NOMO-1 treated with DMSO at 0.1 percent for 48 hours (cell line): ENCODE data around the gene MAPRE3.
"Not testable (repeated sequence)": the region's sequence is repeated elsewhere in the genome, so short reads cannot be mapped to it uniquely, and the experiment has no call there.

Experiments used
- DNase-seq: peaks from one replicate; lab custom pipeline; 2025; ENCODE audit not compliant: unreplicated experiment; lab: John Stamatoyannopoulos, UW

MAPRE3 gene

DNA sequence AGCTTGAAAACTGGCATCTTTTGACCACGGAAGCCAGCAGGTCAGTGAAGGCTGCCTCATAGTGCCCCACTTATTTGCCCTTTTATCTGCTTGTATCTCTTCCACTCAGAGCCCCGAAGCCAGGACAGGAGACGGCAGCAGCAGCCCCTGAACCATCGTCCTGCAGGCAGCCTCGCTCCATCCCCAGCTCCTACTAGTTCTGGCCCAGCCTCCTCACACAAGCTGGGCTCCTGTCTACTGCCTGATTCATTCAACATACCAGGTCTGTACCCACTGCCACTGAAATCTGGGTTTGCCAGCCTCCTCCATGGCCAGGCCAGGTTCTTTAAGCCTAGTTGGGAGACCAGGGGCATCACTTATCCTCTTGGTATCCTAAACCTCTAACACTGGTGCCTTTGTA, 96.9 kb downstream of the MAPRE3 start:
- DNase-seq, result no peak

DNA sequence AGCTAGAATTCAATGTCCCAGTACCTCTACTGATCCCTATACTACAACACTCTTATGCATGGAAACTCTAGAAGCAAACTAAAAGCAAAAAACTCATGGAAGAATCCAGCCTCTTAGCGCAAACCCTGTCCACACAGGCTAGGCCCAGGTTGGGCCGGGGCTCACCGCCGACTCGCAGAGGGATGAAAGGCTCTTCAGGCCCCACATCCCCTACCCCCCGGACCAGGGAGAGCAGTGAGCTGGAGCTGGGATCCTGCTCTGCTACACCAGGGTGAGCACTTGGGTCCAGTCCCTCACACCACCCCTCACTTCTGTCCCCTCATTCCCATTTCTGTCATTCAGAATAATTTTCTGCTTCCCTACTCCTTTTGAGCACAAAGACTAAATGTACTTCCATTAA, 99.0 kb downstream of the MAPRE3 start:
- DNase-seq, result no peak

DNA sequence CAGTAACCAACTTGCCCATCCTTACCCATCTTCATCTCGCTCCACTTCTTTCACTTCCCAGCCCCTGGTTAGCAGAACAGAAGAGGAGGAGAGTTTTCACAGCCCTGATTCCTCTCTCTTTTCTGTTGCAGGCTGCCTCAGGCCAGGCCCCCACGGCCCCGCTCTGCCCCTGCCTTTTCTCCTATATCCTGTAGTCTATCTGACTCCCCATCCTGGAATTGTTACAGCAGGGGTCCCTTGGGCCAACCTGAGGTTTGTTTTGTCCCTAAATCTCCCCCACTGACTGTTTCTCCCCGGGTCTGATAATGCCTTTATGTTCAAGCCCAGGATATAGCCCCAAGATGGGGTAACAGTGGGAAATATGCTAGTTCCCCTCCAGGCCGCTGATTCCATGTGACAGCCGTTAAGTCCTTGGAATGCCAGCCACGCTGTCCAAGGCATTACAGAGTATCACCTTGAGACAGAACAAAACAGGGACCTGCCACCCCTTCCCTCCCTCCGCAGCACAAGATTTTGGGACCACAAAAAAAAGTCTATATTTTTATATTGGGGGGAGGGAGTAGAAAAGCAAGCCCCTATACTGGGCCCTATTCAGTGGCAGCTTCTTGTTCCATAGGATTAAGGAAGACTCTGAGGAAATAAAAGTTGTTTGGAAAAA, 99.7 kb downstream of the MAPRE3 start:
- no peak for DNase-seq

DNA sequence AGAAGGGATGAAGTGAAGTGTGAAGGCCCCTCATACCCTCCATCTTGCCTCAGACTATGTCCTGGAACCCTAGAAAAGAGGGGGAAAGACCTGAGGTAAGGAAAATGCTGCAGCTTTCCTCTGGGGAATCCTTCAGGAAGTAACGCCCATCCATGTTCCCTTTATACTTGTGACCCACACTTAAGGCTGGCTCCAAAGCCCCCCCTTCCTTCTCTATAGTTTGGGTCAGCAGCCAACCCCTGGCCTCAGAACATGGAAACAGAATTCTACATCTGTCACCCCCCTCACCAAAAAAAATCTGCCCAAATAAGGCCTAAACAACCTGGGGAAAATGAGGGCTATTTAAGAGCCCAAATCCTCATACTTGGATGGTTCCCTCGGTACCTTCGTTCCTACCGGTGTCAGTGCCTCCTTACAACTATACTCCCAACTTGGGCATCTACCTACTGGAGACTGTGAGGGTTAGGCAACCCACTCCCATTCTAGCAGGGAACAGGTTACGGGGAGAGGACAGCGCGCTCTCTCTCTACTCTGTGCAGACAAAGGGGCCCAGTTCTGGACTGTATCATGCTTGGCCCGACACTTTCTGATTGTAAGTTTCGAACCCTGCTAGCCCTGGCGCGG, 100.3 kb downstream of the MAPRE3 start:
- DNase-seq, result no peak

DNA sequence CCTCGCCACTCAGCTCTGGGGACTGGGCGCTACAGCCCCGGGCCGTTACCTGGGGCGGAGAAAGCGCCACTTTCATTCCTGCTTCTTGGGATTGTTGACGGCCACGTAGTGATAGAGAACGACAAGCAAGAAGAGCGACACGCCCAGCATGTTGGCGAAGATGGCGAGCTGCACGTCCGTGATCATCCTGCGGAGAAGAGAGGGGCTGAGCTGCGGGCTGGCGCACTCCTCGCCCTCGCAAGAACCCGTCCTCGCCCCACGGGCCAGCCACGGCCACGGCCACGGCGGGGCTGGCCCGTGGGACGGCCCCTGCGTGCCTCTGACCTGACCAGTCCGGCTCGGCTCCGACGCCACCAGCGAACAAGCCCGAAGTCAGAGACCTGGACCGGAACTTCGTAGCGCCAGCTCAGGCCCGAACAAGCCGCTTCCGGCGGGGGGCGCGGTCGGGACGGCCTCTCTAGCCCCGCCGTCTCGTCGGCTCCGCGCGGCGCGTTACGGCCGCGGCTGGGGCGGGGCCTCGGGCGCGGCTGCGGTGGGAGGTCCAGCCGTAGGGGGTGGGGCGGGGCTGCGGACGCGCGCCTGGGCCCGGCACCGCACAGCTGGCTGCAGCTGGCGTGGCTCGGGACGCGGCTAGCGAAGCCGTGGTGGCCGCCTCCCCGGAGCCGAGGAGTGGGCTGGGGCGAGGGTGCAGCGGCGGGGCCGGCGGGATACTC, 101.0 kb downstream of the MAPRE3 start, which contains the start of gene OST4:
Gene OST4, minus strand, starts transcription at position 378 of the 713 bp plus-strand sequence.
- DNase-seq, result peak; percentile 86

DNA sequence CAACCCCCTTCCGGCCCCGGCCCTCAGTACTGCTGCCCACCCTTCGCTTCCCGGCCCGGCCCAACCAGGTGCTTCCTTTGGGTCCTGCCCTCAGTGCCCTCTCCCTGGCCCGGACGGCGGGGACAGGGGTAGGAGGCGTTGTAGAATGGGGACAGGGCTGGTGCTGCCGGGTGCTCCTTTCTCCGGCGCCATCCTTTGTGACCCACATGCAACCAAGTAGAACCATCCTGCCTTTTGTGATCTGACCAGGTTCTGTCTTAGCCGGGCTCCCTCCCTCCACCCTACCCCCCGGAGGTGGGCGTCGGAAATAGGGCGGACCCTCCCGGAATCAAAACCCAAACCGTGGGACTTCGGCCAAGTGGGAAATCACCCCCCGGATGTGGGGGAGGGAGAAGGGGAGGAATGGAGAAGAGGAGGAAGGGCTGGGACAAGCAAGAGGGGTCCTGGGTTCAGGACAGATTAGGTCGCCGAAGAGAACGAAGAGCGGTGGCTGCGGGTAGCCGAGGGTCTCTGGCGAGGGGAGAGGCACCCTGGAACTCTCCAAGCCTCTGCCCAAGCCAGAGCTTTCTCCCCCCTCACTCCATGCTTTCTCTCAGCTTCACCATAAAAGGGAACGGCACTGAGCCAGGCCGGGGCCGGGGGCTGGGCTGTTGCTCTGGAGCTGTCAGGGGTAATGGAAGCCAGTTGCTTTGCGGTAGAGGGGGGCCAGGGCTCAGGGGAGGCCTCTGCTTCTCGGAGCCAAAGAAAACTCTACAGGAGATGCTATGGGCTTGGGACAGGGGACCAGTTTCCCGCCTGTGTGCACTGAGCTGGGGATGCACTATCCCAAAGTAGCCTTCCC, 101.8 kb downstream of the MAPRE3 start:
- no peak for DNase-seq

DNA sequence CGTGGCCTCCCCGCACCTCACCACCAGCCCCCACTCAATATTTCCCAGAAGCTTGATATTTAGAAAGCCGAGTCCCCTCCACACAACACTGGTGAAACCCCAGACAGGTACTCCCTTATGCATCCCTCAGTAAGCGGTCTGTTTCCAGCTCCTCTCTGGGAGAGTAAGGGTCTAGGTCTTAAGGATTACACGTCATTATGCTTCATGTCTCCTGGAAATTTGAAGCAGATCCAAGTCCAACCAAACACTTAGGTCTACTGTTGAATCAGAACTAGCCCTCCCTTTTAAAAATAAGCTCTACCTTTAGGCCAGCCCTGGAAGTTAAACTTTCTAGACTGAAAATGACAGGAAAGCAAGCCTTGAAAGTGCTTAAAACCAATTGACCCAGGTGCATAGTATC, 102.5 kb downstream of the MAPRE3 start:
- DNase-seq, result no peak

DNA sequence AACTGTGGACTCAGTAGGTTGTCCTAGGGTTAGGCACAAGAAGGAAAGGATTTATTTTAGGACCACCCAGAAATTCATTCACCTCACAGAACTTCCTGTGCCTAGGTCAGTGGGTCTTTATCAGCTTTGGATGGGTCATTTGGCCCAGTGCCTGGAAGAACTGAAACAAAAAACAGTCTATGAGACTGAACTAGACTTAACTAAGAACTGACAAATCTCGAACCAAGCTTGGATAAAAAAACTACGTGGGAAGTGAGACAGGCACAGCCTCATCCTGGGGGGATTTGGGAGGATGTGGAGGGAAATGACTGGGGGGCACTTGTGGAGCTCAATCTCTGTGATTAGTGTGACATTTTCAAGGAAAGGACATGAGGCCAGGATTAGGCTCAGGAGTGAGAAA, 103.3 kb downstream of the MAPRE3 start:
- DNase-seq, result no peak

DNA sequence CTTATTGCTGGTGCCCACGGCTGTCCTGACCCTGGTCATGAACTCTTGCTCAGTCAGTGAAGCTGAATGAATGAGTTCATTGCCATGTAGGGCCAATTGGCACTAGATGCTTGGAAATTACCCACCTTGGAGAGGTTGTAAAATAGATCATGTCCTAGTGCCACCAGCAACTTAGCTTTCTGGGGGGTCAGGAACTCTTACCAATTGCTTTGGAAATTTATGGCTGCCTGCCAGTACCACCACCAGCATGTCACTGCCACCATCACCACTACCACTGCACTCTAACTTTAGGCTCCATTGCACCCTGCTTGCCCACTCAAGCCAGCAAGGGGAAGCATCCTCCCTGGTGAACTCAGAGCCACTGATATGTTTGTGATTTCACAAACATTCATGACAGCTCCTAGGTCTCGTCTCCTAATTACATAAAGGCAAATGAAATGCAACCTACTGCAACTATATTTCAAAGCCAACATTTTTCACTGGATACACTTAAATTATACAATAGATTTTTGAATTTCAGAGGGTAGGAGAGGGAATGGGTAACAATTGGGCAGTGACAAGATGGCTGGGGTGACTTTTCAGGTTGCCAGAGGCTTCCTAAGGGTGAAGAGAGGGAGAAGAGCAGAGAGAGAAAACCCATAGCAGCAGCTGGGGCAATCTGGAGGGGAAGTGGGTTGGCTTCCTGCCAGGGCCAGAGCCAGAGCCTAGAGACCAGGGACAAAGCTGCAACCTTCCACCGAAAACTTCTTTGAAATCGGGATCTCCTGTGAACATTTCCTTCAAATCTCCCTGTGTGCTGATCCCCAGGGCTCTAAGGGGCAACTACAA, 104.5 kb downstream of the MAPRE3 start:
- DNase-seq, result peak; percentile 42

DNA sequence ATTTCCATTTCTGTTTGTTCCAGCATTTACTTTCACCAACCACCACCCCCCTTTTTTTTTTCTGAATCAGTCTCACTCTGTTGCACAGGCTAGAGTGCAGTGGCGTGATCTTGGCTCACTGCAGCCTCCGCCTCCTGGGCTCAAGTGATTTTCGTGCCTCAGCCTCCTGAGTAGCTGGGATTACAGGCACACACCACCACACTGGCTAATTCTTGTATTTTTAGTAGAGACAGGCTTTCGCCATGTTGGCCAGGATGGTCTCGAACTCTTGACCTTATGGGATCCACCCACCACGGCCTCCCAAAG, 105.1 kb downstream of the MAPRE3 start:
- DNase-seq, result not testable (repeated sequence)

DNA sequence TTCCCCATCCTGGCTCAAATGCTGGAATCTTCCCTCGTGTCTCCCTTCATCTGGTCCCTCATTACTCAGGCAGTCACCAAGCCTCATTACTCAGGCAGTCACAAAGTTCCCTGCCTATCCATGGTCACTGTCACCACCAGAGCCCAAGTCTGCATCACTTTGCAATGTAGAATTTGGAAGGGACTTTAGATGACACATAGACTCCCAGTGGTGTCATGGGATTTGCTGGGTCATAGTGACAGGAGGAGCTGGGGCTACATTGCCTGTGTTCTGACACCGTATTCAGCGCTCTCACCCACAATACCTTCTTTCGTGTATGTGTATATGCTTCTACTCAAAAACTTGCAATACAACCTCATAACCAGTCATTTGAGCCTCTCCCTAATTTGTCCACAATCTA, 105.9 kb downstream of the MAPRE3 start:
- no peak for DNase-seq
